ENCODE data around the gene EIF2D. TPM values are rescaled to one million over a fixed set of nuclear protein-coding genes. Genes with fewer than 3 reads are reported as not detected.

The EIF2D gene
- total RNA-seq, 5 donors from 2014 or later (not counting 1 experiment from before 2014, with no cell fraction given) = 48.0 to 56.7 (median 49.3) TPM

- POLR2A ChIA-PET = interaction anchor here (1.1 to 1.8 kb wide), 5 partner anchors 15 to 27 kb away, joined by 4 to 9 read pairs (median 6); no protein-coding TSS in a partner anchor
- H3K36me3 Mint-ChIP-seq = peaks cover 36% of the 10 kb centered on the region
Measured at GRCh38 chr1:206578068-206578977, 33.9 kb downstream of the EIF2D start.

GRCh38 chr1:206577626-206578025, 34.6 kb downstream of the EIF2D start:
- Mint-ChIP-seq H3K4me3 (peak overlapping the region in 2 of 3 donors; percentile 59 to 96), H3K9me3 (no peaks in the 10 kb centered on the region), H3K27me3 (no peaks in the 10 kb centered on the region), H3K4me1 (peaks cover 99 to 100% (median 99%) of the 10 kb centered on the region in 3 donors), H3K36me3 (peaks cover 37% of the 10 kb centered on the region), H3K27ac (peak overlapping the region; percentile 97 to 99)
- ChIA-PET CTCF (interaction anchor here in 1 of 2 donors (0.6 to 7.2 kb wide), 7 partner anchors 15 to 112 kb away, joined by 3 to 70 read pairs (median 7); no protein-coding TSS in a partner anchor), POLR2A (interaction anchor here (1.1 to 1.8 kb wide), 5 partner anchors 14 to 26 kb away, joined by 4 to 9 read pairs (median 6); no protein-coding TSS in a partner anchor)
- no peak overlapping the region for H3K4me3 ChIP-seq (ENCODE audit: control insufficient read depth in 1 of 2, extremely low read depth in 1 of 2, low read length in 1 of 2)
- peaks cover 82 to 100% of the 10 kb centered on the region in 2 experiments for H3K4me1 ChIP-seq (ENCODE audit: control insufficient read depth in 1 of 2, extremely low read depth in 1 of 2, insufficient read depth in 2 of 2, low read length in 2 of 2)
- no peak for DNase-seq
- H3K36me3 ChIP-seq (ENCODE audit: control insufficient read depth in 2 of 2, extremely low read depth in 1 of 2, insufficient read depth in 1 of 2, low read length in 1 of 2) = peaks cover 0 to 39% of the 10 kb centered on the region in 2 donors
- H3K9me3 ChIP-seq = no peaks in the 10 kb centered on the region
- no peaks in the 10 kb centered on the region for H3K27me3 ChIP-seq (replicated peaks in 1 of 2; ENCODE audit: control insufficient read depth in 2 of 2, extremely low read depth in 1 of 2, insufficient read depth in 2 of 2, low read length in 1 of 2)
- 100% methylated on average over 1 of the region's 4 CpGs for WGBS (ENCODE audit: insufficient coverage)
- ATAC-seq (replicated peaks in 1 of 4) = no peak
- peak overlapping the region; percentile 94 for H3K27ac ChIP-seq (ENCODE audit: low read length)

More at GRCh38 chr1:206578068-206578977, 33.9 kb downstream of the EIF2D start:
- peak in 1 of 35 experiments; percentile 65 for DNase-seq
- Mint-ChIP-seq H3K4me1 (peaks cover 99 to 100% (median 99%) of the 10 kb centered on the region in 3 donors), H3K9me3 (no peaks in the 10 kb centered on the region), H3K4me3 (peak overlapping the region; percentile 58 to 96 (median 59)), H3K27ac (peak overlapping the region; percentile 97 to 99), H3K27me3 (no peaks in the 10 kb centered on the region)
- ATAC-seq (replicated peaks in 1 of 4) = no peak
- Histone ChIP-seq H3K4me3 (ENCODE audit: control insufficient read depth in 1 of 2, extremely low read depth in 1 of 2, low read length in 1 of 2) (no peak overlapping the region), H3K9me3 (no peaks in the 10 kb centered on the region), H3K27me3 (replicated peaks in 1 of 2; ENCODE audit: control insufficient read depth in 2 of 2, extremely low read depth in 1 of 2, insufficient read depth in 2 of 2, low read length in 1 of 2) (no peaks in the 10 kb centered on the region), H3K36me3 (ENCODE audit: control insufficient read depth in 2 of 2, extremely low read depth in 1 of 2, insufficient read depth in 1 of 2, low read length in 1 of 2) (peaks cover 0 to 39% of the 10 kb centered on the region in 2 donors), H3K27ac (ENCODE audit: low read length) (peak overlapping the region; percentile 94), H3K4me1 (ENCODE audit: control insufficient read depth in 1 of 2, extremely low read depth in 1 of 2, insufficient read depth in 2 of 2, low read length in 2 of 2) (peaks cover 85 to 100% of the 10 kb centered on the region in 2 experiments)
- CTCF ChIA-PET = interaction anchor here (0.6 to 7.2 kb wide), 10 partner anchors 16 to 112 kb away, joined by 3 to 70 read pairs (median 4); partner anchors contain the start of gene EIF2D (in 1 of the 2)
- WGBS (ENCODE audit: insufficient coverage) = 8% methylated on average over 5 of the region's 10 CpGs

GRCh38 chr1:206575894-206576737, 36.1 kb downstream of the EIF2D start:
- peaks cover 82 to 100% of the 10 kb centered on the region in 2 experiments for H3K4me1 ChIP-seq (ENCODE audit: control insufficient read depth in 1 of 2, extremely low read depth in 1 of 2, insufficient read depth in 2 of 2, low read length in 2 of 2)
- Mint-ChIP-seq H3K27me3 (no peaks in the 10 kb centered on the region), H3K4me1 (peaks cover 99 to 100% (median 99%) of the 10 kb centered on the region in 3 donors), H3K27ac (peak overlapping the region; percentile 97 to 99), H3K9me3 (no peaks in the 10 kb centered on the region), H3K36me3 (peaks cover 44% of the 10 kb centered on the region), H3K4me3 (peak overlapping the region; percentile 73 to 96 (median 74))
- peak overlapping the region; percentile 94 for H3K27ac ChIP-seq (ENCODE audit: low read length)
- H3K9me3 ChIP-seq = no peaks in the 10 kb centered on the region
- no peak for DNase-seq
- peak overlapping the region; percentile 8 to 35 for H3K4me3 ChIP-seq (ENCODE audit: control insufficient read depth in 1 of 2, extremely low read depth in 1 of 2, low read length in 1 of 2)
- peaks cover 0 to 46% of the 10 kb centered on the region in 2 donors for H3K36me3 ChIP-seq (ENCODE audit: control insufficient read depth in 2 of 2, extremely low read depth in 1 of 2, insufficient read depth in 1 of 2, low read length in 1 of 2)
- no CpG with 5 or more reads among the region's 3 CpGs for WGBS (ENCODE audit: insufficient coverage)
- ChIA-PET CTCF (interaction anchor here (0.8 to 2.8 kb wide), 10 partner anchors 7 to 31 kb away, joined by 3 to 31 read pairs (median 8); no protein-coding TSS in a partner anchor), POLR2A (interaction anchor here in 1 of 2 donors (0.6 to 1.6 kb wide), 5 partner anchors 13 to 31 kb away, joined by 3 to 7 read pairs (median 4); no protein-coding TSS in a partner anchor)
- no peak for ATAC-seq (replicated peaks in 1 of 4)
- H3K27me3 ChIP-seq (replicated peaks in 1 of 2; ENCODE audit: control insufficient read depth in 2 of 2, extremely low read depth in 1 of 2, insufficient read depth in 2 of 2, low read length in 1 of 2) = no peaks in the 10 kb centered on the region

GRCh38 chr1:206575165-206575893, 36.9 kb downstream of the EIF2D start:
- Mint-ChIP-seq H3K9me3 (no peaks in the 10 kb centered on the region), H3K4me3 (peak overlapping the region; percentile 73 to 96 (median 74)), H3K27me3 (no peaks in the 10 kb centered on the region), H3K27ac (peak overlapping the region; percentile 97 to 99), H3K4me1 (peaks cover 99 to 100% (median 99%) of the 10 kb centered on the region in 3 donors), H3K36me3 (peaks cover 40% of the 10 kb centered on the region)
- 10% methylated on average over 4 of the region's 11 CpGs for WGBS (ENCODE audit: insufficient coverage)
- DNase-seq (peak in 31 of 35 experiments; percentile 34 to 85 (median 58)), ATAC-seq (replicated peaks in 1 of 4) (peak; percentile 75 to 81 (median 77))
- ChIA-PET CTCF (interaction anchor here (0.8 to 2.8 kb wide), 11 partner anchors 8 to 30 kb away, joined by 3 to 31 read pairs (median 6); no protein-coding TSS in a partner anchor), POLR2A (interaction anchor here in 1 of 2 donors (0.6 to 1.6 kb wide), 6 partner anchors 8 to 31 kb away, joined by 3 to 7 read pairs (median 4); no protein-coding TSS in a partner anchor)
- H3K4me3 ChIP-seq (ENCODE audit: control insufficient read depth in 1 of 2, extremely low read depth in 1 of 2, low read length in 1 of 2) = peak overlapping the region; percentile 8 to 35
- H3K9me3 ChIP-seq = no peaks in the 10 kb centered on the region
- H3K4me1 ChIP-seq (ENCODE audit: control insufficient read depth in 1 of 2, extremely low read depth in 1 of 2, insufficient read depth in 2 of 2, low read length in 2 of 2) = peaks cover 82 to 98% of the 10 kb centered on the region in 2 experiments
- peak overlapping the region; percentile 94 for H3K27ac ChIP-seq (ENCODE audit: low read length)
- no peaks in the 10 kb centered on the region for H3K27me3 ChIP-seq (replicated peaks in 1 of 2; ENCODE audit: control insufficient read depth in 2 of 2, extremely low read depth in 1 of 2, insufficient read depth in 2 of 2, low read length in 1 of 2)
- peaks cover 0 to 42% of the 10 kb centered on the region in 2 donors for H3K36me3 ChIP-seq (ENCODE audit: control insufficient read depth in 2 of 2, extremely low read depth in 1 of 2, insufficient read depth in 1 of 2, low read length in 1 of 2)

- no peaks in the 10 kb centered on the region for H3K27me3 ChIP-seq (replicated peaks in 1 of 2; ENCODE audit: control insufficient read depth in 2 of 2, extremely low read depth in 1 of 2, insufficient read depth in 2 of 2, low read length in 1 of 2)
- peaks cover 98 to 99% (median 99%) of the 10 kb centered on the region in 3 donors for H3K4me1 Mint-ChIP-seq
- WGBS (ENCODE audit: insufficient coverage) = 63% methylated on average over 2 of the region's 4 CpGs
- H3K36me3 Mint-ChIP-seq = peaks cover 44% of the 10 kb centered on the region
- ATAC-seq (replicated peaks in 1 of 4) = no peak
- H3K4me3 Mint-ChIP-seq = peak overlapping the region in 2 of 3 donors; percentile 2 to 96
- DNase-seq = no peak
- no peaks in the 10 kb centered on the region for H3K9me3 Mint-ChIP-seq
- peaks cover 77 to 98% of the 10 kb centered on the region in 2 experiments for H3K4me1 ChIP-seq (ENCODE audit: control insufficient read depth in 1 of 2, extremely low read depth in 1 of 2, insufficient read depth in 2 of 2, low read length in 2 of 2)
- H3K36me3 ChIP-seq (ENCODE audit: control insufficient read depth in 2 of 2, extremely low read depth in 1 of 2, insufficient read depth in 1 of 2, low read length in 1 of 2) = peaks cover 0 to 41% of the 10 kb centered on the region in 2 donors
- no peaks in the 10 kb centered on the region for H3K9me3 ChIP-seq
- H3K4me3 ChIP-seq (ENCODE audit: control insufficient read depth in 1 of 2, extremely low read depth in 1 of 2, low read length in 1 of 2) = no peak overlapping the region
- CTCF ChIA-PET = interaction anchor here in 1 of 2 donors (0.7 to 2.8 kb wide), 4 partner anchors 9 to 28 kb away, joined by 3 to 19 read pairs (median 4); no protein-coding TSS in a partner anchor
- peak overlapping the region; percentile 94 for H3K27ac ChIP-seq (ENCODE audit: low read length)
- no peaks in the 10 kb centered on the region for H3K27me3 Mint-ChIP-seq
- POLR2A ChIA-PET = no interaction called here
- peak overlapping the region; percentile 97 to 99 for H3K27ac Mint-ChIP-seq
Measured at GRCh38 chr1:206573762-206574161, 38.5 kb downstream of the EIF2D start.

Data from T-cell (primary cell).